Chondrocyte (in vitro differentiated cells): ENCODE measurements around the gene PRMT6. TPM values are rescaled to one million over a fixed set of nuclear protein-coding genes. Genes with fewer than 3 reads are reported as not detected.

ENCODE experiments used
- DNase-seq: peaks from one replicate; pipeline ENCODE4 v3.0.0; 2021; ENCODE audit warnings: mixed read lengths, low spot score
- H3K27ac Mint-ChIP-seq: one replicate; pipeline ENCODE4 v1.8.0; 2021; ENCODE audit warnings: mild to moderate bottlenecking, moderate library complexity, mixed read lengths; ENCODE audit not compliant: unreplicated experiment
- H3K27me3 Mint-ChIP-seq: 2 replicates; pipeline ENCODE4 v1.8.0; 2021; ENCODE audit warnings: low read depth, mixed read lengths
- H3K36me3 Mint-ChIP-seq: 2 replicates; pipeline ENCODE4 v1.8.0; 2021; ENCODE audit warnings: low read depth, mixed read lengths
- H3K4me1 Mint-ChIP-seq: 2 replicates; pipeline ENCODE4 v1.8.0; 2021; ENCODE audit warnings: low read depth, mild to moderate bottlenecking, mixed read lengths
- H3K4me3 Mint-ChIP-seq: one replicate; pipeline ENCODE4 v1.8.0; 2021; ENCODE audit warnings: mild to moderate bottlenecking, moderate library complexity, mixed read lengths; ENCODE audit not compliant: unreplicated experiment
- H3K9me3 Mint-ChIP-seq: 2 replicates; pipeline ENCODE4 v1.8.0; 2021; ENCODE audit warnings: low read depth, mixed read lengths
- CTCF ChIP-seq: fragments of 200-600 bp; sonication (generic); IDR thresholded peaks from 2 replicates; pipeline ENCODE4 v1.5.0; 2021; ENCODE audit warnings: antibody characterized with exemption, mild to moderate bottlenecking, moderate library complexity
- total RNA-seq: library from RNA; stranded (reverse); gene quantifications from 3 replicates; pipeline ENCODE4 v1.2.1, GENCODE V29; 2021

PRMT6 gene
- total RNA-seq, 1 donor from 2014 or later, result 13.2 TPM

- Mint-ChIP-seq H3K9me3 (no peaks in the 10 kb centered on the region), H3K27ac (peak overlapping the region; percentile 49), H3K4me1 (peaks cover 11% of the 10 kb centered on the region), H3K27me3 (no peaks in the 10 kb centered on the region), H3K4me3 (peak overlapping the region; percentile 87), H3K36me3 (no peaks in the 10 kb centered on the region)
- TF ChIP-seq CTCF, result peak; percentile 2
- peak; percentile 89 for DNase-seq
Observed at GRCh38 chr1:107057197-107058133, 991 bp downstream of the PRMT6 start.

GRCh38 chr1:107058245-107059032 lies 2.0 kb downstream of the PRMT6 start:
- peaks cover 11% of the 10 kb centered on the region for H3K4me1 Mint-ChIP-seq
- H3K9me3 Mint-ChIP-seq, result no peaks in the 10 kb centered on the region
- TF ChIP-seq CTCF, result no peak
- H3K4me3 Mint-ChIP-seq, result no peak overlapping the region
- no peaks in the 10 kb centered on the region for H3K36me3 Mint-ChIP-seq
- H3K27me3 Mint-ChIP-seq, result no peaks in the 10 kb centered on the region
- no peak overlapping the region for H3K27ac Mint-ChIP-seq
- DNase-seq, result no peak

GRCh38 chr1:107061886-107062285 lies 5.4 kb downstream of the PRMT6 start:
- no peak for TF ChIP-seq CTCF
- H3K9me3 Mint-ChIP-seq, result no peaks in the 10 kb centered on the region

GRCh38 chr1:107073493-107073892 lies 17.0 kb downstream of the PRMT6 start:
- DNase-seq, result no peak
- Mint-ChIP-seq H3K27ac (no peak overlapping the region), H3K4me1 (no peaks in the 10 kb centered on the region), H3K9me3 (no peaks in the 10 kb centered on the region), H3K27me3 (peaks cover 10% of the 10 kb centered on the region), H3K36me3 (no peaks in the 10 kb centered on the region), H3K4me3 (no peak overlapping the region)
- TF ChIP-seq CTCF, result no peak

More at GRCh38 chr1:107061886-107062285, 5.4 kb downstream of the PRMT6 start:
- Mint-ChIP-seq H3K4me3 (no peak overlapping the region), H3K27me3 (peaks cover 5% of the 10 kb centered on the region), H3K27ac (no peak overlapping the region), H3K4me1 (peaks cover 11% of the 10 kb centered on the region), H3K36me3 (no peaks in the 10 kb centered on the region)
- no peak for DNase-seq

- H3K4me3 Mint-ChIP-seq, result no peak overlapping the region
- no peak overlapping the region for H3K27ac Mint-ChIP-seq
- DNase-seq, result no peak
- H3K9me3 Mint-ChIP-seq, result no peaks in the 10 kb centered on the region
- no peak for TF ChIP-seq CTCF
- H3K4me1 Mint-ChIP-seq, result no peaks in the 10 kb centered on the region
- no peaks in the 10 kb centered on the region for H3K36me3 Mint-ChIP-seq
- peaks cover 4% of the 10 kb centered on the region for H3K27me3 Mint-ChIP-seq
Observed at GRCh38 chr1:107076841-107077240, 20.4 kb downstream of the PRMT6 start.
